HepG2 (cell line): ENCODE measurements around the gene ACSS2. TPM values are rescaled to one million over a fixed set of nuclear protein-coding genes. Genes with fewer than 3 reads are reported as not detected.

Experiments used
- CCDC6 ChIP-seq: sonication (generic); formaldehyde crosslinking; IDR thresholded peaks from 2 replicates; pipeline ENCODE4 v1.8.1; 2022; ENCODE audit warnings: mild to moderate bottlenecking, missing genetic modification reagents, moderate library complexity
- CREM ChIP-seq, 2 experiments: sonication (generic) in 1 of 2; formaldehyde crosslinking in 1 of 2; IDR thresholded peaks; 2 replicates each; pipeline versions ENCODE4 v1.4.0 to v1.6.1; 2016 to 2020; ENCODE audit warnings: antibody characterized with exemption in 1 of 2, mild to moderate bottlenecking in 1 of 2, missing genetic modification reagents in 1 of 2
- ELF1 ChIP-seq: sonication (generic); formaldehyde crosslinking; IDR thresholded peaks from 2 replicates; pipeline ENCODE4 v1.4.0; 2020; ENCODE audit warnings: missing genetic modification reagents
- LRRFIP1 ChIP-seq: sonication (generic); formaldehyde crosslinking; conservative IDR thresholded peaks from 2 replicates; pipeline ENCODE4 v1.4.0; 2020; ENCODE audit warnings: missing genetic modification reagents
- MAFK ChIP-seq, 2 experiments: IDR thresholded peaks in 1 of 2; conservative IDR thresholded peaks in 1 of 2; 2 replicates each; pipeline ENCODE4 v1.6.1; 2011; ENCODE audit warnings: improper control_type of control experiment in 2 of 2, low read length in 2 of 2
- MBNL3 ChIP-seq: fragments of 250-450 bp; sonication (Bioruptor Pico); conservative IDR thresholded peaks from 2 replicates; pipeline ENCODE4 v1.8.0; 2022; ENCODE audit warnings: mild to moderate bottlenecking, inconsistent platforms
- NR0B2 ChIP-seq: sonication (generic); formaldehyde crosslinking; IDR thresholded peaks from 2 replicates; pipeline ENCODE4 v1.4.0; 2020; ENCODE audit warnings: mild to moderate bottlenecking, missing genetic modification reagents
- ZNF619 ChIP-seq: sonication (generic); formaldehyde crosslinking; IDR thresholded peaks from 2 replicates; pipeline ENCODE4 v1.4.0; 2020; ENCODE audit warnings: mild to moderate bottlenecking, missing genetic modification reagents
- ZNF646 ChIP-seq: sonication (generic); formaldehyde crosslinking; IDR thresholded peaks from 2 replicates; pipeline ENCODE4 v1.9.0; 2021; ENCODE audit warnings: mild to moderate bottlenecking, missing genetic modification reagents
- ZNF709 ChIP-seq: sonication (generic); formaldehyde crosslinking; IDR thresholded peaks from 2 replicates; pipeline ENCODE4 v1.5.0; 2020; ENCODE audit warnings: mild to moderate bottlenecking, missing genetic modification reagents
- polyA plus RNA-seq, 8 experiments: library from polyadenylated mRNA; depleted of rRNA in 3 of 8; stranded (reverse) in 7 of 8; unstranded in 1 of 8; fragments of >200 nt; fragmentation: Illumina TruSeq in 4 of 8; extraction: Trizol in 4 of 8; gene quantifications; 2 replicates each; pipeline versions ENCODE4 v1.2.1 to v1.2.3, GENCODE V29; 2011 to 2016; ENCODE audit warnings: low read depth in 4 of 8, missing spikeins in 1 of 8, mixed read lengths in 1 of 8; ENCODE audit not compliant: insufficient read depth in 1 of 8
- total RNA-seq, 5 experiments: library from RNA; depleted of rRNA; stranded (reverse); fragments of >200 nt; fragmentation: Illumina TruSeq; extraction: Trizol; gene quantifications; 2 replicates each; pipeline ENCODE4 v1.2.3, GENCODE V29; 2016; ENCODE audit warnings: low read depth in 1 of 5

Gene ACSS2
- total and polyA plus RNA-seq, 2 of the 13 experiments (the other 11 are each of a cell fraction or from before 2014, with no cell fraction given): 72.8 to 89.7 TPM

GRCh38 chr20:34876406-34877282, at the start of gene ACSS2 (continued):
- TF ChIP-seq ZNF709 (CRISPR knock-in tag): peak; percentile 67; the same call in 1 of the 2 replicates
- peak; percentile 82; the same call in 1 of the 2 replicates for TF ChIP-seq ZNF619 (CRISPR knock-in tag)
- no peak; the same call in 1 of the 2 replicates for TF ChIP-seq ELF1 (CRISPR knock-in tag)
- TF ChIP-seq CREM (IDR thresholded peaks at IDR 0.05): no peak
- no peak for TF ChIP-seq CREM (CRISPR knock-in tag; IDR thresholded peaks at IDR 0.05)
- 0 out of 2 replicates have a peak, but pooled peaks have one; percentile 16 for TF ChIP-seq NR0B2
- TF ChIP-seq MBNL3: no peak
- no peak for TF ChIP-seq CCDC6
- TF ChIP-seq ZNF646 (CRISPR knock-in tag): no peak
- TF ChIP-seq MAFK (conservative IDR thresholded peaks at IDR 0.05 in 1 of 2, IDR thresholded peaks at IDR 0.05 in 1 of 2; ENCODE audit: low read length in 2 of 2): no peak
- no peak for TF ChIP-seq LRRFIP1 (CRISPR knock-in tag)
